GM23338 (cell line): Measurements from ENCODE around the gene IRF2BP1.

ENCODE experiments used
- EZH2 ChIP-seq: fragments of 200-600 bp; sonication (generic); IDR thresholded peaks from one replicate; pipeline ENCODE4 v1.8.0; 2017; ENCODE audit warnings: antibody characterized with exemption, mild to moderate bottlenecking, low read depth; ENCODE audit not compliant: unreplicated experiment
- EZH2phosphoT487 ChIP-seq: fragments of 200-600 bp; sonication (generic); IDR thresholded peaks from one replicate; pipeline ENCODE4 v1.8.1; 2018; ENCODE audit warnings: antibody characterized with exemption; ENCODE audit not compliant: unreplicated experiment
- POLR2AphosphoS5 ChIP-seq: IDR thresholded peaks from 2 replicates; pipeline ENCODE4 v1.6.1; 2016; ENCODE audit warnings: antibody characterized with exemption, low read depth
- TF ChIP-seq, protein P1 (sequence below), 2 experiments: fragments of 200-600 bp in 1 of 2; sonication (generic) in 1 of 2; conservative IDR thresholded peaks; 2 replicates each; pipeline versions ENCODE4 v1.5.1 to v1.6.1; 2016 to 2017; ENCODE audit warnings: antibody characterized with exemption in 2 of 2, low read depth in 2 of 2, mild to moderate bottlenecking in 2 of 2, moderate library complexity in 1 of 2

DNA sequence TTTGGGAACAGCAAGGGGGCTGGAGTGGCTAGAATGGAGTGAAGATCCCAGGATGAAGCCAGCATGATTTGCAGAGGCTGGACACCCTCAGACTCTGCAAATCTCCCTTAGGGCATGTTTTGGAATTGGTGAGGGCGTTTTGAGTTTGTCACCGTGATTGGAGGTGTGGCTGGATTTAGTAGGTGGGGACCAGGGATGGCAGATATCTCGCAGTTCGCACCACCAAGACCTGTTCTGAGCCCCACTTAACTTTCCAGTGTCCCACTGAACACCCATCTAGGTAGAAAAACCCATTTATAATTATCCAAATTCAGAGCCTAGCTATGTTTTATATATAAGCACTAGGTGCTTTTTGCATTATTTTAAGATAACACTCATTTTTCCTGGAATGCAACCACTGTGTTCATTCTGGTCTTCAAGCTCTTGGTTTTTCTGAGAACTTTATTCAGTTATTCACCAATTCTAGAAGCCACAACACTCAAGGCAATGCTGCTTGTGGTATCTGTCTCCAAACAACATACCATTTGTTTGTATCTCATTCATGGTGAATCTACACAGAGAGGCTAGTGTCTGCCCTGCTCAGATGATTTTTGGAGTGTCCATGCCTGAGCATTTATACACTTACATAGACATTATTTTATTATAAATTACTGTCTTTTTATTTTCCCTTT is 31.6 kb upstream of the IRF2BP1 start:
- TF ChIP-seq POLR2AphosphoS5 (no peak), EZH2 (no peak), EZH2phosphoT487 (no peak)
- TF ChIP-seq, protein P1, sequence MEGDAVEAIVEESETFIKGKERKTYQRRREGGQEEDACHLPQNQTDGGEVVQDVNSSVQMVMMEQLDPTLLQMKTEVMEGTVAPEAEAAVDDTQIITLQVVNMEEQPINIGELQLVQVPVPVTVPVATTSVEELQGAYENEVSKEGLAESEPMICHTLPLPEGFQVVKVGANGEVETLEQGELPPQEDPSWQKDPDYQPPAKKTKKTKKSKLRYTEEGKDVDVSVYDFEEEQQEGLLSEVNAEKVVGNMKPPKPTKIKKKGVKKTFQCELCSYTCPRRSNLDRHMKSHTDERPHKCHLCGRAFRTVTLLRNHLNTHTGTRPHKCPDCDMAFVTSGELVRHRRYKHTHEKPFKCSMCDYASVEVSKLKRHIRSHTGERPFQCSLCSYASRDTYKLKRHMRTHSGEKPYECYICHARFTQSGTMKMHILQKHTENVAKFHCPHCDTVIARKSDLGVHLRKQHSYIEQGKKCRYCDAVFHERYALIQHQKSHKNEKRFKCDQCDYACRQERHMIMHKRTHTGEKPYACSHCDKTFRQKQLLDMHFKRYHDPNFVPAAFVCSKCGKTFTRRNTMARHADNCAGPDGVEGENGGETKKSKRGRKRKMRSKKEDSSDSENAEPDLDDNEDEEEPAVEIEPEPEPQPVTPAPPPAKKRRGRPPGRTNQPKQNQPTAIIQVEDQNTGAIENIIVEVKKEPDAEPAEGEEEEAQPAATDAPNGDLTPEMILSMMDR (conservative IDR thresholded peaks at IDR 0.05; ENCODE audit: low read depth in 2 of 2): no peak
